Endothelial cell of umbilical vein (primary cell): Measurements from ENCODE around the gene CCSER2. TPM values are rescaled to one million over a fixed set of nuclear protein-coding genes. Genes with fewer than 3 reads are reported as not detected.

ENCODE experiments used
- BruUV-seq: library from RNA; stranded (reverse); fragments of 400-500 nt; replicated peaks from 2 replicates; lab custom pipeline; 2021; lab: Mats Ljungman, UMichigan
- CTCF ChIA-PET: fragments of 300-600, 350-600 bp; sonication (Branson Sonifier 250); formaldehyde crosslinking; loops from one replicate; lab custom pipeline; 2021; ENCODE audit warnings: antibody characterized with exemption, inconsistent platforms; lab: Charles Lee
- POLR2A ChIA-PET: fragments of 300-600, 350-600 bp; sonication (Branson Sonifier 250); formaldehyde crosslinking; loops from one replicate; lab custom pipeline; 2021; ENCODE audit warnings: antibody characterized with exemption, inconsistent platforms; lab: Charles Lee
- DNase-seq: peaks from one replicate; pipeline ENCODE4 v3.0.0-alpha.2; 2011; ENCODE audit warnings: low read depth, low spot score
- FAIRE-seq: peaks from 2 replicates; lab custom pipeline; 2011; peaks lifted over from hg19 to GRCh38; lab: Jason Lieb, UNC
- H2AFZ ChIP-seq: 2 replicates; pipeline ENCODE4 v1.6.0; 2012; ENCODE audit warnings: low read depth, low read length, control low read depth, inconsistent platforms
- H3K27ac ChIP-seq: 2 replicates; pipeline ENCODE4 v1.5.1; 2011; ENCODE audit warnings: low read depth, mild to moderate bottlenecking, control low read depth, low read length, moderate library complexity; ENCODE audit not compliant: insufficient read depth
- H3K27me3 ChIP-seq, 2 experiments: 2 replicates each; pipeline versions ENCODE4 v1.6.0 to v1.6.1; 2011; ENCODE audit warnings: low read length in 2 of 2, mixed read lengths in 1 of 2; ENCODE audit not compliant: control insufficient read depth in 2 of 2, insufficient read depth in 2 of 2
- H3K36me3 ChIP-seq, 2 experiments: 2 replicates in 1 of 2; 3 replicates in 1 of 2; pipeline ENCODE4 v1.5.1; 2011; ENCODE audit warnings: low read length in 2 of 2, mild to moderate bottlenecking in 1 of 2, moderate library complexity in 1 of 2; ENCODE audit not compliant: control insufficient read depth in 2 of 2, insufficient read depth in 2 of 2; ENCODE audit errors: extremely low read depth in 1 of 2
- H3K4me1 ChIP-seq: 3 replicates; pipeline ENCODE4 v1.5.1; 2011; ENCODE audit warnings: mild to moderate bottlenecking, low read length; ENCODE audit not compliant: control insufficient read depth, insufficient read depth; ENCODE audit errors: extremely low read depth
- H3K4me2 ChIP-seq: 2 replicates; pipeline ENCODE4 v1.6.1; 2011; ENCODE audit warnings: low read length, control low read depth, mixed read lengths; ENCODE audit not compliant: insufficient read depth
- H3K4me3 ChIP-seq, 3 experiments: fragments of 200-600 bp in 1 of 3; sonication (generic), shearing (Covaris generic) in 1 of 3; replicated peaks in 1 of 3; 2 replicates each; pipeline ENCODE4 v1.5.1; 2011 to 2016; ENCODE audit warnings: control low read depth in 3 of 3, low read length in 3 of 3, mild to moderate bottlenecking in 2 of 3, inconsistent platforms in 1 of 3, low read depth in 1 of 3, moderate library complexity in 1 of 3; ENCODE audit not compliant: insufficient read depth in 1 of 3
- H3K79me2 ChIP-seq: 2 replicates; pipeline ENCODE4 v1.6.0; 2012; ENCODE audit warnings: low read length, inconsistent platforms; ENCODE audit not compliant: control insufficient read depth, insufficient read depth
- H3K9ac ChIP-seq: replicated peaks from 2 replicates; pipeline ENCODE3; 2011; ENCODE audit warnings: low read length, control low read depth; ENCODE audit not compliant: insufficient read depth; ENCODE audit errors: extremely low read depth
- H3K9me1 ChIP-seq: replicated peaks from 3 replicates; pipeline ENCODE4 v1.6.0; 2011; ENCODE audit warnings: mild to moderate bottlenecking, low read length; ENCODE audit not compliant: control insufficient read depth, insufficient read depth; ENCODE audit errors: extremely low read depth
- H3K9me3 ChIP-seq: replicated peaks from 2 replicates; pipeline ENCODE4 v1.5.1; 2012; ENCODE audit warnings: low read length, inconsistent platforms; ENCODE audit not compliant: control insufficient read depth, insufficient read depth
- H4K20me1 ChIP-seq: replicated peaks from 2 replicates; pipeline ENCODE3; 2011; ENCODE audit warnings: mild to moderate bottlenecking, low read length; ENCODE audit not compliant: control insufficient read depth, insufficient read depth; ENCODE audit errors: extremely low read depth
- CTCF ChIP-seq, 2 donors: IDR thresholded peaks; 1 replicate in 1 of 2; 2 replicates in 1 of 2; pipeline ENCODE4 v1.5.1; 2011; ENCODE audit warnings: low read length in 2 of 2, mild to moderate bottlenecking in 2 of 2, moderate library complexity in 2 of 2, control low read depth in 1 of 2, inconsistent platforms in 1 of 2, low read depth in 1 of 2; ENCODE audit not compliant: insufficient read depth in 1 of 2; ENCODE audit errors: extremely low read depth in 1 of 2
- EZH2 ChIP-seq: IDR thresholded peaks from 2 replicates; pipeline ENCODE4 v1.6.1; 2012; ENCODE audit warnings: borderline replicate concordance, low read depth, mild to moderate bottlenecking, moderate library complexity, low read length, inconsistent platforms; ENCODE audit not compliant: severe bottlenecking
- FOS ChIP-seq: IDR thresholded peaks from 2 replicates; pipeline ENCODE4 v1.6.1; 2011; ENCODE audit warnings: mild to moderate bottlenecking, low read length, moderate library complexity, borderline replicate concordance; ENCODE audit not compliant: insufficient read depth
- GATA2 ChIP-seq: IDR thresholded peaks from 2 replicates; pipeline ENCODE4 v1.7.0; 2011; ENCODE audit warnings: low read depth, mild to moderate bottlenecking, moderate library complexity, mixed read lengths, low read length; ENCODE audit not compliant: insufficient read length, insufficient read depth
- JUN ChIP-seq: IDR thresholded peaks from 2 replicates; pipeline ENCODE4 v1.6.1; 2011; ENCODE audit warnings: borderline replicate concordance, low read depth; ENCODE audit not compliant: insufficient read length, insufficient read depth
- MAX ChIP-seq: IDR thresholded peaks from 2 replicates; pipeline ENCODE4 v1.6.1; 2011; ENCODE audit not compliant: insufficient read depth, insufficient read length
- MYC ChIP-seq: IDR thresholded peaks from one replicate; pipeline ENCODE4 v1.6.1; 2011; ENCODE audit warnings: mild to moderate bottlenecking, low read depth, low read length
- POLR2A ChIP-seq: IDR thresholded peaks from 2 replicates; pipeline ENCODE4 v1.6.1; 2012; ENCODE audit warnings: low read depth, mild to moderate bottlenecking, control low read depth, low read length
- POLR2AphosphoS5 ChIP-seq: IDR thresholded peaks from 2 replicates; pipeline ENCODE4 v1.6.1; 2012; ENCODE audit warnings: low read depth, mild to moderate bottlenecking, control low read depth, low read length, moderate library complexity; ENCODE audit not compliant: insufficient read depth
- dilution Hi-C: fragments of 300-500 bp; cut with MboI; formaldehyde crosslinking; loops from one replicate; pipeline ENCODE4 v1.15.0; 2019; ENCODE audit warnings: low sequenced_read_pairs; ENCODE audit not compliant: extremely low pct_ligation_motif_present
- intact Hi-C: fragments of 100-400 bp; cut with micrococcal nuclease; formaldehyde crosslinking; loops from one replicate; pipeline ENCODE4 v1.10.0; 2022
- polyA plus RNA-seq, 4 experiments: library from polyadenylated mRNA; depleted of rRNA in 3 of 4; stranded (reverse) in 3 of 4; unstranded in 1 of 4; fragments of >200 nt; gene quantifications; 2 replicates each; pipeline versions ENCODE4 v1.2.1 to v1.2.3, GENCODE V29; 2011 to 2012; ENCODE audit warnings: missing spikeins in 1 of 4
- total RNA-seq: library from RNA; stranded (reverse); gene quantifications from 2 replicates; pipeline ENCODE4 v1.2.3, GENCODE V29; 2021

The CCSER2 gene
- total and polyA plus RNA-seq, 2 donors (not counting 3 experiments of a cell fraction or from before 2014, with no cell fraction given), result 14.5 to 49.3 TPM

GRCh38 chr10:84293574-84294016 lies 34.8 kb upstream of the CCSER2 start:
- Histone ChIP-seq H3K9me3 (no peaks in the 10 kb centered on the region), H3K36me3 (no peaks in the 10 kb centered on the region), H3K9me1 (no peaks in the 10 kb centered on the region), H3K4me1 (peaks cover 14% of the 10 kb centered on the region), H3K79me2 (no peaks in the 10 kb centered on the region), H4K20me1 (no peaks in the 10 kb centered on the region), H2AFZ (no peak overlapping the region), H3K4me2 (no peak overlapping the region), H3K9ac (no peak overlapping the region), H3K4me3 (no peak overlapping the region), H3K27me3 (peaks cover 5 to 12% of the 10 kb centered on the region in 2 experiments), H3K27ac (no peak overlapping the region)
- ChIA-PET POLR2A (no interaction called here), CTCF (interaction anchor here (0.6 to 1.9 kb wide), 3 partner anchors 26 to 244 kb away, joined by 3 to 12 read pairs (median 3); no protein-coding TSS in a partner anchor)
- BruUV-seq, result no TSS peak
- dilution Hi-C loops (no loop called here), intact Hi-C loops (no loop called here)
- TF ChIP-seq POLR2A, result no peak
- TF ChIP-seq GATA2, result no peak
- no peak for TF ChIP-seq MAX
- TF ChIP-seq CTCF (IDR thresholded peaks at IDR 0.05; ENCODE audit: extremely low read depth in 1 of 2, insufficient read depth in 1 of 2, low read depth in 1 of 2, low read length in 2 of 2), result no peak
- TF ChIP-seq FOS, result no peak
- TF ChIP-seq EZH2, result no peak
- no peak for TF ChIP-seq JUN
- TF ChIP-seq POLR2AphosphoS5, result no peak
- no peak for TF ChIP-seq MYC
- DNase-seq (no peak), FAIRE-seq (no peak)
